GM21723 (cell line): ENCODE measurements around the gene HNRNPUL1.
"Not testable (repeated sequence)": the region's sequence is repeated elsewhere in the genome, so short reads cannot be mapped to it uniquely, and the experiment has no call there.

Experiments
- ATAC-seq: cut with Tn5 transposase; IDR thresholded peaks from one replicate; pipeline ENCODE4 v1.9.1; 2021; ENCODE audit warnings: mild to moderate bottlenecking, moderate library complexity; ENCODE audit not compliant: unreplicated experiment

HNRNPUL1 gene

GRCh38 chr19:41324231-41324702 lies 60.1 kb downstream of the HNRNPUL1 start:
- no peak for ATAC-seq

GRCh38 chr19:41324921-41325639 lies 60.9 kb downstream of the HNRNPUL1 start:
- no peak for ATAC-seq

GRCh38 chr19:41325640-41325946 lies 61.4 kb downstream of the HNRNPUL1 start:
- no peak for ATAC-seq

GRCh38 chr19:41325947-41326706 lies 62.0 kb downstream of the HNRNPUL1 start:
- no peak for ATAC-seq

GRCh38 chr19:41327076-41327575 lies 63.0 kb downstream of the HNRNPUL1 start:
- ATAC-seq: no peak

GRCh38 chr19:41327576-41328156 lies 63.5 kb downstream of the HNRNPUL1 start:
- ATAC-seq: peak; percentile 45

- peak; percentile 17 for ATAC-seq
Observed at GRCh38 chr19:41328157-41328841, 64.1 kb downstream of the HNRNPUL1 start.

GRCh38 chr19:41328842-41329225 lies 64.7 kb downstream of the HNRNPUL1 start:
- ATAC-seq: no peak

- ATAC-seq: no peak
Observed at GRCh38 chr19:41330481-41330880, 66.3 kb downstream of the HNRNPUL1 start.

GRCh38 chr19:41330946-41331678 lies 66.9 kb downstream of the HNRNPUL1 start:
- no peak for ATAC-seq

GRCh38 chr19:41332000-41332399 lies 67.8 kb downstream of the HNRNPUL1 start:
- ATAC-seq: no peak

- no peak for ATAC-seq
Observed at GRCh38 chr19:41332468-41332867, 68.3 kb downstream of the HNRNPUL1 start.

- ATAC-seq: no peak
Observed at GRCh38 chr19:41334793-41335192, 70.6 kb downstream of the HNRNPUL1 start.

GRCh38 chr19:41335467-41335866 lies 71.3 kb downstream of the HNRNPUL1 start:
- ATAC-seq: no peak

- ATAC-seq: no peak
Observed at GRCh38 chr19:41339936-41340335, 75.8 kb downstream of the HNRNPUL1 start.

- ATAC-seq: no peak
Observed at GRCh38 chr19:41341669-41342490, 77.7 kb downstream of the HNRNPUL1 start.

GRCh38 chr19:41344162-41344561 lies 80.0 kb downstream of the HNRNPUL1 start:
- ATAC-seq: no peak

- not testable (repeated sequence) for ATAC-seq
Observed at GRCh38 chr19:41346916-41347315, 82.7 kb downstream of the HNRNPUL1 start.

GRCh38 chr19:41350735-41351338 lies 86.7 kb downstream of the HNRNPUL1 start:
- ATAC-seq: peak; percentile 12
